Measurements from ENCODE around the gene GPR107. TPM values are rescaled to one million over a fixed set of nuclear protein-coding genes. Genes with fewer than 3 reads are reported as not detected.

GPR107 gene
- total RNA-seq, 4 donors from 2014 or later, result 13.5 to 20.7 (median 17.5) TPM

DNA sequence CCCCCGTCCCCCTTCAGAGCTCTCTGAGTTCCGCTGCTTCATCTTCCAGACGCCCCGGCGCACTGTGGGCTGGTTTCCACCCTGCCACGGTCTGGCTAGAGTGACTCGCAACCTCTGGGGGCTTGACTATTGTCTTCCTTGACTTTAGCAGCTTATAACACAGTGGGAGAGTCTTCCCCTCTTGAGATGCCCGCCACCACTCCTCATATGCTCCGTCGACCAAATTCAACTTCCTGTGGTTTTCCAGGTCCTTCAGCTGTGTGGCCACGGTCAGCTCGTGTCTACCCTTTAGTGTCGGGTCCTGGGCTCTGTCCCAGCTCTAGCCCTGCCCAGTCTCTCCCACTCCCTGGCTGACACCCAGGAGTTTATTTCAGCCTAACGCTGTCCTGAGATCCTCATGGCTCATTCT is 90.3 kb downstream of the GPR107 start:
- DNase-seq (no peak), ATAC-seq (no peak)
- Histone ChIP-seq H3K36me3 (no peaks in the 10 kb centered on the region), H3K4me1 (peaks cover 6 to 15% of the 10 kb centered on the region in 2 donors), H3K27me3 (no peaks in the 10 kb centered on the region), H3K4me3 (no peak overlapping the region), H3K9me3 (no peaks in the 10 kb centered on the region), H3K27ac (no peak overlapping the region)
- TF ChIP-seq CTCF (IDR thresholded peaks at IDR 0.05 in 4 of 5, conservative IDR thresholded peaks at IDR 0.05 in 1 of 5) (no peak), POLR2A (IDR thresholded peaks at IDR 0.05) (no peak)
- in situ Hi-C loops (cut with MboI; ENCODE audit: low sequenced_read_pairs in 4 of 4), result no loop called here
- intact Hi-C loops (cut with DNase I; ENCODE audit: low total_unique reads), result no loop called here

GRCh38 chr9:130144703-130145102 is 91.0 kb downstream of the GPR107 start:
- intact Hi-C loops (cut with DNase I; ENCODE audit: low total_unique reads), result no loop called here
- Histone ChIP-seq H3K27me3 (no peaks in the 10 kb centered on the region), H3K36me3 (no peaks in the 10 kb centered on the region), H3K27ac (no peak overlapping the region), H3K9me3 (no peaks in the 10 kb centered on the region), H3K4me1 (peaks cover 6 to 7% of the 10 kb centered on the region in 2 donors), H3K4me3 (no peak overlapping the region)
- DNase-seq (peak in 1 of 2 donors; percentile 55), ATAC-seq (peak in 1 of 2 donors; percentile 77)
- TF ChIP-seq CTCF (IDR thresholded peaks at IDR 0.05 in 4 of 5, conservative IDR thresholded peaks at IDR 0.05 in 1 of 5), result no peak
- in situ Hi-C loops (cut with MboI; ENCODE audit: low sequenced_read_pairs in 4 of 4), result no loop called here

DNA sequence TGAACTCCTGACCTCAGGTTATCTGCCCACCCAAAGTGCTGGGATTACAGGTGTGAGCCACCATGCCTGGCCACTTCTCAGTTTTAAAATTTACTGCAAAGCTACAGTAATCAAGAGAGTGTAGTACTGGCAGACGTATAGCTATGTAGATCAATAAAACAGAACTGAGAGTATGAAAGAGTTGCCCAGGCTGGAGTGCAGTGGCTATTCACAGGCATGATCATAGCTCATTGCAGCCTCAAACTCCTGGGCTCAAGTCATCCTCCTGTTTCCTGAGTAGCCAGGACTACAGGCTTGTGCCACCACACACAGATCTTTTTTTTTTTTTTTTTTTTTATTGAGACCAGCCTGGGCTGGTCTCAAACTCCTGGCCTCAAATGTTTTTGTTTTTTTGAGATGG is 92.0 kb downstream of the GPR107 start:
- Histone ChIP-seq H3K9me3 (no peaks in the 10 kb centered on the region), H3K4me3 (no peak overlapping the region), H3K27me3 (no peaks in the 10 kb centered on the region), H3K27ac (no peak overlapping the region), H3K36me3 (no peaks in the 10 kb centered on the region), H3K4me1 (peaks cover 3 to 6% of the 10 kb centered on the region in 2 donors)
- TF ChIP-seq POLR2A (IDR thresholded peaks at IDR 0.05) (no peak), CTCF (IDR thresholded peaks at IDR 0.05 in 4 of 5, conservative IDR thresholded peaks at IDR 0.05 in 1 of 5) (no peak)
- in situ Hi-C loops (cut with MboI; ENCODE audit: low sequenced_read_pairs in 4 of 4), result no loop called here
- ATAC-seq (no peak), DNase-seq (no peak)
- intact Hi-C loops (cut with DNase I; ENCODE audit: low total_unique reads), result no loop called here

GRCh38 chr9:130147198-130147597 is 93.5 kb downstream of the GPR107 start:
- intact Hi-C loops (cut with DNase I; ENCODE audit: low total_unique reads), result no loop called here
- no peaks in the 10 kb centered on the region for H3K36me3 ChIP-seq
- H3K27me3 ChIP-seq, result no peaks in the 10 kb centered on the region
- H3K9me3 ChIP-seq, result no peaks in the 10 kb centered on the region
- no peak for DNase-seq
- no peak overlapping the region for H3K4me3 ChIP-seq
- peaks cover 3 to 6% of the 10 kb centered on the region in 2 donors for H3K4me1 ChIP-seq
- no peak for ATAC-seq
- TF ChIP-seq POLR2A (IDR thresholded peaks at IDR 0.05) (no peak), CTCF (IDR thresholded peaks at IDR 0.05 in 4 of 5, conservative IDR thresholded peaks at IDR 0.05 in 1 of 5) (no peak)
- no peak overlapping the region for H3K27ac ChIP-seq
- in situ Hi-C loops (cut with MboI; ENCODE audit: low sequenced_read_pairs in 4 of 4), result no loop called here

DNA sequence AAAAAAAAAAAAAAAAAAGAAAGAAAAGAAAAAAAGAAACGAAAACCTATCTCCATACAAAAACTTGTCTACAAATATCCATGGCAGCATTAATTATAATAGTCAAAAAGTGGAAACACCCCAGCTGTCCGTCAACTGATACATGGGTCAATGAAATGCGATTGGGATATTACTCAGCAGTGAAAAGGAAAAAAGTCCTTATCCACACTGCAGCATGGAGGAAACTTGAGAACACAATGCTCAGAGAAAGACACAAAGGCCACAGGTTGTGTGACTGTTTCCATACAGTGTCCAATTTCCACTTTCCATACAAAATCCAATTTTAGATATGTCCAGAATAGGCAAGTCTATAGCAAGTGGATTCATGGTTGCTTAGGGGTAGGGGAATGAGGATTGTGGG is 94.2 kb downstream of the GPR107 start:
- intact Hi-C loops (cut with DNase I; ENCODE audit: low total_unique reads), result no loop called here
- in situ Hi-C loops (cut with MboI; ENCODE audit: low sequenced_read_pairs in 4 of 4), result no loop called here
- H3K4me3 ChIP-seq, result no peak overlapping the region
- TF ChIP-seq POLR2A (IDR thresholded peaks at IDR 0.05), result no peak
- no peak for TF ChIP-seq CTCF (IDR thresholded peaks at IDR 0.05 in 4 of 5, conservative IDR thresholded peaks at IDR 0.05 in 1 of 5)
- no peaks in the 10 kb centered on the region for H3K9me3 ChIP-seq
- H3K27ac ChIP-seq, result no peak overlapping the region
- no peak for ATAC-seq
- DNase-seq, result no peak
- peaks cover 3 to 6% of the 10 kb centered on the region in 2 donors for H3K4me1 ChIP-seq
- H3K27me3 ChIP-seq, result no peaks in the 10 kb centered on the region
- no peaks in the 10 kb centered on the region for H3K36me3 ChIP-seq
